Liver (tissue), 3 donors: ENCODE measurements around the gene SNAPC1.
"Not testable (repeated sequence)": the region's sequence is repeated elsewhere in the genome, so short reads cannot be mapped to it uniquely, and the experiment has no call there.

Experiments used
- JUND ChIP-seq, 2 donors: IDR thresholded peaks; 2 replicates each; pipeline ENCODE4 v1.6.1; 2016; ENCODE audit warnings: antibody characterized with exemption in 2 of 2
- SP1 ChIP-seq: IDR thresholded peaks from 2 replicates; pipeline ENCODE4 v1.6.1; 2018; ENCODE audit warnings: antibody characterized with exemption, mild to moderate bottlenecking
- TF ChIP-seq, protein P1 (sequence below): fragments of 150-350 bp; IDR thresholded peaks from 2 replicates; pipeline ENCODE4 v1.5.1; 2017; ENCODE audit warnings: improper control_type of control experiment, low read depth, low read length; ENCODE audit not compliant: missing input control
- TF ChIP-seq, protein P2 (sequence below): IDR thresholded peaks from 2 replicates; pipeline ENCODE4 v1.6.1; 2016; ENCODE audit warnings: antibody characterized with exemption
- TF ChIP-seq, protein P3 (sequence below): IDR thresholded peaks from 2 replicates; pipeline ENCODE4 v1.6.1; 2016; ENCODE audit warnings: antibody characterized with exemption, mild to moderate bottlenecking
- donor health status: healthy.
- donor health status: healthy.

DNA sequence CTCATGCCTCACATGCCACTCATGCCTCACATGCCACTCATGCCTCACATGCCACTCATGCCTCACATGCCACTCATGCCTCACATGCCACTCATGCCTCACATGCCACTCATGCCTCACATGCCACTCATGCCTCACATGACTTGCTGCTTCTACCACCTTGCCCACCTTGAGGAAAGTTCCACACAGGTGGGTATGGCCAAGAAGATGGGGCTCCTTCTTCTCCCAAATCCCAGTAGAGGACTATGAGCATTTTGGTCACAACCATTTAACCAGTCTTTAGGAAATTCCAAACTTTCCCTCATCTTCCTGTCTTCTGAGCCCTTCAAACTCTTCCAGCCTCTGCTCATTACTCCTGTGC, 6.9 kb upstream of the SNAPC1 start:
- TF ChIP-seq SP1; JUND (IDR thresholded peaks at IDR 0.05): not testable (repeated sequence)
- TF ChIP-seq, protein P1, sequence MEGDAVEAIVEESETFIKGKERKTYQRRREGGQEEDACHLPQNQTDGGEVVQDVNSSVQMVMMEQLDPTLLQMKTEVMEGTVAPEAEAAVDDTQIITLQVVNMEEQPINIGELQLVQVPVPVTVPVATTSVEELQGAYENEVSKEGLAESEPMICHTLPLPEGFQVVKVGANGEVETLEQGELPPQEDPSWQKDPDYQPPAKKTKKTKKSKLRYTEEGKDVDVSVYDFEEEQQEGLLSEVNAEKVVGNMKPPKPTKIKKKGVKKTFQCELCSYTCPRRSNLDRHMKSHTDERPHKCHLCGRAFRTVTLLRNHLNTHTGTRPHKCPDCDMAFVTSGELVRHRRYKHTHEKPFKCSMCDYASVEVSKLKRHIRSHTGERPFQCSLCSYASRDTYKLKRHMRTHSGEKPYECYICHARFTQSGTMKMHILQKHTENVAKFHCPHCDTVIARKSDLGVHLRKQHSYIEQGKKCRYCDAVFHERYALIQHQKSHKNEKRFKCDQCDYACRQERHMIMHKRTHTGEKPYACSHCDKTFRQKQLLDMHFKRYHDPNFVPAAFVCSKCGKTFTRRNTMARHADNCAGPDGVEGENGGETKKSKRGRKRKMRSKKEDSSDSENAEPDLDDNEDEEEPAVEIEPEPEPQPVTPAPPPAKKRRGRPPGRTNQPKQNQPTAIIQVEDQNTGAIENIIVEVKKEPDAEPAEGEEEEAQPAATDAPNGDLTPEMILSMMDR, result not testable (repeated sequence)
- TF ChIP-seq, protein P2, sequence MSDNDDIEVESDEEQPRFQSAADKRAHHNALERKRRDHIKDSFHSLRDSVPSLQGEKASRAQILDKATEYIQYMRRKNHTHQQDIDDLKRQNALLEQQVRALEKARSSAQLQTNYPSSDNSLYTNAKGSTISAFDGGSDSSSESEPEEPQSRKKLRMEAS, result not testable (repeated sequence)
- TF ChIP-seq, protein P3, sequence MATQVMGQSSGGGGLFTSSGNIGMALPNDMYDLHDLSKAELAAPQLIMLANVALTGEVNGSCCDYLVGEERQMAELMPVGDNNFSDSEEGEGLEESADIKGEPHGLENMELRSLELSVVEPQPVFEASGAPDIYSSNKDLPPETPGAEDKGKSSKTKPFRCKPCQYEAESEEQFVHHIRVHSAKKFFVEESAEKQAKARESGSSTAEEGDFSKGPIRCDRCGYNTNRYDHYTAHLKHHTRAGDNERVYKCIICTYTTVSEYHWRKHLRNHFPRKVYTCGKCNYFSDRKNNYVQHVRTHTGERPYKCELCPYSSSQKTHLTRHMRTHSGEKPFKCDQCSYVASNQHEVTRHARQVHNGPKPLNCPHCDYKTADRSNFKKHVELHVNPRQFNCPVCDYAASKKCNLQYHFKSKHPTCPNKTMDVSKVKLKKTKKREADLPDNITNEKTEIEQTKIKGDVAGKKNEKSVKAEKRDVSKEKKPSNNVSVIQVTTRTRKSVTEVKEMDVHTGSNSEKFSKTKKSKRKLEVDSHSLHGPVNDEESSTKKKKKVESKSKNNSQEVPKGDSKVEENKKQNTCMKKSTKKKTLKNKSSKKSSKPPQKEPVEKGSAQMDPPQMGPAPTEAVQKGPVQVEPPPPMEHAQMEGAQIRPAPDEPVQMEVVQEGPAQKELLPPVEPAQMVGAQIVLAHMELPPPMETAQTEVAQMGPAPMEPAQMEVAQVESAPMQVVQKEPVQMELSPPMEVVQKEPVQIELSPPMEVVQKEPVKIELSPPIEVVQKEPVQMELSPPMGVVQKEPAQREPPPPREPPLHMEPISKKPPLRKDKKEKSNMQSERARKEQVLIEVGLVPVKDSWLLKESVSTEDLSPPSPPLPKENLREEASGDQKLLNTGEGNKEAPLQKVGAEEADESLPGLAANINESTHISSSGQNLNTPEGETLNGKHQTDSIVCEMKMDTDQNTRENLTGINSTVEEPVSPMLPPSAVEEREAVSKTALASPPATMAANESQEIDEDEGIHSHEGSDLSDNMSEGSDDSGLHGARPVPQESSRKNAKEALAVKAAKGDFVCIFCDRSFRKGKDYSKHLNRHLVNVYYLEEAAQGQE, result not testable (repeated sequence)
